HEK293T (cell line): ENCODE data around the gene GALNT8.

Experiments used
- ARNT ChIP-seq: fragments of 450-650 bp; IDR thresholded peaks from 2 replicates; pipeline ENCODE4 v1.6.1; 2017; ENCODE audit warnings: mild to moderate bottlenecking
- FOXA1 ChIP-seq: fragments of 450-650 bp; IDR thresholded peaks from 2 replicates; pipeline ENCODE4 v1.6.1; 2016; ENCODE audit warnings: mild to moderate bottlenecking
- FOXM1 ChIP-seq: fragments of 450-650 bp; IDR thresholded peaks from 2 replicates; pipeline ENCODE4 v1.6.1; 2017; ENCODE audit warnings: mild to moderate bottlenecking, borderline replicate concordance
- HDGF ChIP-seq: fragments of 450-650 bp; IDR thresholded peaks from 2 replicates; pipeline ENCODE4 v1.6.1; 2017; ENCODE audit warnings: antibody characterized with exemption, borderline replicate concordance

- TF ChIP-seq ARNT (no peak), FOXM1 (no peak), FOXA1 (no peak), HDGF (no peak)
Observed at GRCh38 chr12:4780641-4781611, 60.7 kb downstream of the GALNT8 start.
